Skin epidermis (tissue), 12 donors: ENCODE results near the gene ME3.

Source experiments
- H3K27ac ChIP-seq, 21 experiments: fragments of 200-600 bp; sonication (generic) in 11 of 21; one replicate each; pipeline ENCODE4 v1.5.0; 2020; ENCODE audit warnings: mild to moderate bottlenecking in 3 of 21, inconsistent platforms in 2 of 21, moderate library complexity in 2 of 21
- H3K4me3 ChIP-seq, 7 experiments: fragments of 200-600 bp; sonication (generic) in 2 of 7; one replicate each; pipeline ENCODE4 v1.5.0; 2020; ENCODE audit warnings: inconsistent platforms in 2 of 7, mild to moderate bottlenecking in 2 of 7, moderate library complexity in 1 of 7

The ME3 gene

GRCh38 chr11:86695373-86695772 lies 23.0 kb upstream of the ME3 start:
- no peak overlapping the region for H3K4me3 ChIP-seq
- H3K27ac ChIP-seq: peak overlapping the region in 13 of 21 experiments; percentile 16 to 74 (median 57)

- Histone ChIP-seq H3K27ac (peak overlapping the region in 1 of 21 experiments; percentile 15), H3K4me3 (no peak overlapping the region)
Measured at GRCh38 chr11:86693518-86693917, 21.1 kb upstream of the ME3 start.

- no peak overlapping the region for H3K4me3 ChIP-seq
Measured at GRCh38 chr11:86692746-86693145, 20.3 kb upstream of the ME3 start.

DNA sequence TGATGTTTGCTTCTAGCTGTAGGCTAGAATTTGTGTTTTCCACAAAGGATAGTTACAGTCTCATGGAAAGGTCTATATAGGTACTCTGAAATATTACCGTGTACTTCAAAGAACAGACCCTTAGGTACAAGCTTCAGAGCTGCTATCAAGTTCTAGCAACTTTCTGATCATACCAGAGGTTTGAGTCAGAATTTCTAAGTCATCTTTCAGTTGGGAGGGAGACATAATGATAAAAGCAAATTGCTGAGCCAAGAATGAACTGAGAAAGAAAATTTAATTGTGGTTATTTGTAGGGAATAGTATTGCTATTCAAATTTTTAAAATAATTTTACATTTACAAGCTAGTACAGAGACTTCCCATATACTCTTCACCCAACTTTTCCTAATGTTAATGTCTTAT lies 19.9 kb upstream of the ME3 start:
- Histone ChIP-seq H3K4me3 (no peak overlapping the region), H3K27ac (no peak overlapping the region)

More at GRCh38 chr11:86692746-86693145, 20.3 kb upstream of the ME3 start:
- no peak overlapping the region for H3K27ac ChIP-seq

DNA sequence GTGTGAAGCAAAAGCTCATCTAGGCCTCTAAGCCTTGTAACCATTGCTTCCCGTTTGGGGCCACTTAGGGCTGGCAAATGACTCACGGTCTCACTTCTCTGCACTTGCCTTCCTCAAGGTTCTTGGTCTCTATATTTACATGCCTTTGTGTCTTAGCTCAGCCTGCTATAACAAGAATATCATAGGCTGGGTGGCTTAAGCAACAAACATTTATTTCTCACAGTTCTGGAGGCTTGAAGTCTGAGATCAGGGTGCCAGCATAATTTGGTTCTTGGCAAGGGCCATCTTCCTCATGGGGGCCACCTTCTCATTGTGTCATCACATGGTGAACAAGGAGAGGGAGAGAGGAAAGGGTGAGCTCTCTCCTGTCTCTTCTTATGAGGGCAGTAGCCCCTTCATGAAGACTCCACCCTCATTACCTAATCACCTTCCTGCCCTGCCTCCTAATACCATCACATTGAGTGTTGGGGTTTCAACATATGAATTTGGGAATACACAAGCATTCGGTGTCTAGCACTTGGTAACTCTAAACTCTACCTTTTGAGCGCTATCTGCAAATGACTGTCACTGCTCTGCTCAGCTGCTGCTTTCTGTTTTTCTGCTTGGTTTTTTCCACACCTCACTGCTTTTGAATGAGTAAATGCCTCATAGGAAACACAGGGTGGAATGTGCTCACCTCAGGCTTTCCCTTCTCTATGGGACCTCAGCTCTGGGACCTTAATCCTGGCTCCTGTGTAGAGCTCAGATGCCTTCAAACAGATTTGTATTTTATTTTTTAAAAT lies 16.2 kb upstream of the ME3 start:
- peak overlapping the region in 2 of 21 experiments; percentile 18 to 45 for H3K27ac ChIP-seq
- H3K4me3 ChIP-seq: no peak overlapping the region

GRCh38 chr11:86687185-86687778 lies 14.9 kb upstream of the ME3 start:
- Histone ChIP-seq H3K27ac (peak overlapping the region in 3 of 21 experiments; percentile 26 to 57 (median 36)), H3K4me3 (no peak overlapping the region)

DNA sequence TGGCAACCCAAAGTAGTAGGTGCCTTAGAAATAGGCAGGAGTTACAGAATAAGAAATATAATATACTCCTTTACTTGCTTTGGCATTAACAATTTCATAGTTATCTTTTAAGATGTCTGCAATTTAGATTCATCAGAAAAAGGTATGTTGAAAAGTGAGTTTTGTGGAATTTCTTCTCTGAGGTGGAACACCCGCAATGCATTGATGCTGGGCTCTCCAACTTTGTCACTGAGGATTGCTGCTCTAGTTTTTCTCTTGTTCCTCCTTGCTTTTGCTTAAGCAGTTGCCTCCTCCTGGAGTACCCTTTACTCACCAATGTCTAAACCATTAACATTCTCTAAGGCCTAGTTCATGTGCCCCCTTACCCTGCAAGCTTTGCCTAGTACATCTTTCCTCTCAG lies 14.1 kb upstream of the ME3 start:
- no peak overlapping the region for H3K4me3 ChIP-seq
- peak overlapping the region in 3 of 21 experiments; percentile 26 to 57 (median 36) for H3K27ac ChIP-seq

GRCh38 chr11:86681483-86681756 lies 9.0 kb upstream of the ME3 start:
- H3K4me3 ChIP-seq: no peak overlapping the region
- peak overlapping the region in 1 of 21 experiments; percentile 3 for H3K27ac ChIP-seq

- no peak overlapping the region for H3K4me3 ChIP-seq
- H3K27ac ChIP-seq: no peak overlapping the region
Measured at GRCh38 chr11:86680716-86681482, 8.5 kb upstream of the ME3 start.

DNA sequence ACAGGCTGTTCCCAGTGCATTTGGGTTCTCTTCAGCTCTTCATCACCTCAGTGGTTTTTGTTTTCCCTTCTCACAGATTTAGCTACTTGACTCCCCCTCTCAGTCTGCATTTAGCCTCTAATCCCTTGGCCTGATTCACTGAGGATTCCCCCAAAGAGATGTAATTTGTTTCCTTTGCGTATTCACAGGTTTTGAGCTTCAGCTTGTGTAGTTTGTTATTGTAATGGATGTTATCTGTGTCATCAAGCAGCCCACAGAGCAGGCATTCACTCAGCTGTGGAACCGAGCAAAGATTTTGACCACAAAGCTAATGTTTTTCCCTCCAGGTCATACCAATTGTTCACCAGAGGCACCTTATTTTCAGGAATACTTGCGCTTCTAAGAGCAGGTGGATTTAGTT lies 6.4 kb upstream of the ME3 start:
- Histone ChIP-seq H3K4me3 (no peak overlapping the region), H3K27ac (no peak overlapping the region)

DNA sequence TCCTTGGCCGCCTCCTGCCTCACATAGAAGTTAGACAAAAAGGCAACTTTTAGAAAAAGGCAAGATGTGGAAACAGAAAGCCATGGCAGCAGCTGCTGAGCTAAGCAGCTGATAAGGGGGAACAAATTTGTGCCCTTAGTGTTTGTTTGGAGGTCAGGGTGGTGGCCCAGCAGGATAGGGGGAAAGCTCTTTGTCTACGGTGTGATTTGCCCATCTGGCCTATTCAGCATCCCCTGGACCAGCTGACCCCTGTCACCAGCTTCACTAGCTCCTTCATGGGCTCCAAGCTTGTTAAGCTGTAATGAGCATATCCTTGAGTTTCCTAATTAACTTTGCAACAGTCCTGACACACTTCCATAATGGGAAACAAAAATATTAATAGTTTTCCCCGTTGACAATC lies 5.9 kb upstream of the ME3 start:
- Histone ChIP-seq H3K27ac (no peak overlapping the region), H3K4me3 (no peak overlapping the region)

DNA sequence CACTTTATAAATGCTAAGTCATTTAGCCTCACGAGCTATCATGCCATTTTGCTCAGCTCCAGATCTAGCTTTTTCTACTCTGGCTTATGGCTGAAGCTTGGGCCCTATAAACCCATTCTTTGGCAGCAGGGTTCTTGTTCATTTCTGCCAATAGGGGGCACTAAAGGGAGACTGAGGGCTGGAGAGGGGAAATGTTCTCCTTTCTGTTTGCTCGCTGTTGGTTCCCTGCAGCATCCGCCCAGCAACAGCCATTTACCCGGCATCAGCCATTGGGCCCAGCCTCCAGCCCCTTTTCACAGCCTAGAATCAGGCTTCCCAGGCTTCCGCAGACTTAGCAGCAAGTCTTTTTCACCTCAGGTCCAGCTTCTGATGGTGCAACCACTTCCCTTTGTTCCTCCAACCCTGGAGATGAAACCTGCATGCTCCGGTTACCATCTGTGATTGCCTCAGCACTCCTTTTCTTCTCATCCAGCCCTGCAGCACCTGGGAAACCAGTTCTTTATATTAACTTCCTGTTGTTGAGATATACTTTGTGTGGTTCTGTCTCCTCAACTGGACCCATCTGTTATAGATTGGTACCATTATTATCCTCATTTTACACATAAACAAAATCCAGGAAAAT lies 4.2 kb upstream of the ME3 start:
- no peak overlapping the region for H3K4me3 ChIP-seq
- H3K27ac ChIP-seq: no peak overlapping the region

DNA sequence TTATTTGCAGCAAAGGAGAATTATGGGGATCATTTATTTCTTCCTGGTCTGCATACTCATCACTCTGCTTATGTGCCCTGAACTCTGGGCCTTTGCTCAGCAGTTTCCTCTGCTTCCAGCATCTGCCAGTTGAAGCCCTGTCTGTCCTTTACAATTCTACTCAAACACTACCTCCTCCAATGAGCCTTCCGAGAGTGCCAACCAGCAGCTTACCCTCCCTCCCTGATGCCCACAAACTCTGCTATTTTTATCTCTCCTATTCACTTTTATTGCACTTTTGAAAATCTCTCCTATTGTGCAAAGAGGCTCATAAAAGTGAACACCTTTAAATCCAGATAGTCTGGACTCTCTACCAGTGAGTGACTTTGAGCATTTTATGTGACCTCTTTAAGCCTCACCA lies 3.6 kb upstream of the ME3 start:
- H3K27ac ChIP-seq: no peak overlapping the region
- no peak overlapping the region for H3K4me3 ChIP-seq

GRCh38 chr11:86675017-86675416 lies 2.6 kb upstream of the ME3 start:
- no peak overlapping the region for H3K4me3 ChIP-seq
- no peak overlapping the region for H3K27ac ChIP-seq

DNA sequence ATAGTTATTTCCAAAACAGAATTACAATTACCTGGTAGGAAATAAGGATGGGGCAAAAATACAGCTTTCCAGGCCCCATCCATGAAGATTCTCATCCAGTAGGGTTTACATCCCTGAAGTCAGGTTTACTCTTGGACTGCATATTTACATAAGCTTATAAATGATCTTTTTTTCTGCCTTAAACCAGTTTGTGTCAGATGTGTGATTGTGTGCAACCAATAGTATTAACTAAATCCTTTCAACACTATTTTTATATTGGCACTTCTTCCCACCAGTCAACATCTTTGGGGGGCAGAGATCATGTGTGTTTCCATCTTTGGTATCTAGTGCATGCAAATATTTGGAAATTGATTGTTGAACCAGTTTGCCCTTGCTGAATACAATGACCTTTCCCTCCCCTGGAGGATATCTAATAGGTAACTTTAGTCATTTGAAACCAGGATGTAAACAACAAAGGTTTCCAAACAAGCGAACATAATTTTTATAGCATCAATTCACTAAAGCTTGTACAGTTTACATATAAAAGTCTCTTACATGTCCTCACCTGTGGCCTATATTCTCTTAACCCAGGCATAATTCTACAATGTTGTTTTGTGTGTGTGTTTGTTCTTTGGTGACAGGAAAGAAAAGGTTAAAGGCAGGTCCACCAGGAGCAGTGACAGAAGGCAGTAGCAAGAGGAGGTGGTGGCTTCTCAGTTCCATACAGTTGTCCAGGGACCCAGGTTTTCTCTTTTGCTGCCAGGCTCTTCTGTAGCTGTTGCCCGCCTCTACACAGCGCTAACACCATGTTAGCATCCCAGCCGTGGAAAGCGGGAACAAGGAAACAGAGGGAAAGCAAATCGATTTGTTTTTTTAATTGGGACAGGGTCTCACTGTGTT lies 1.7 kb upstream of the ME3 start:
- Histone ChIP-seq H3K27ac (no peak overlapping the region), H3K4me3 (no peak overlapping the region)

DNA sequence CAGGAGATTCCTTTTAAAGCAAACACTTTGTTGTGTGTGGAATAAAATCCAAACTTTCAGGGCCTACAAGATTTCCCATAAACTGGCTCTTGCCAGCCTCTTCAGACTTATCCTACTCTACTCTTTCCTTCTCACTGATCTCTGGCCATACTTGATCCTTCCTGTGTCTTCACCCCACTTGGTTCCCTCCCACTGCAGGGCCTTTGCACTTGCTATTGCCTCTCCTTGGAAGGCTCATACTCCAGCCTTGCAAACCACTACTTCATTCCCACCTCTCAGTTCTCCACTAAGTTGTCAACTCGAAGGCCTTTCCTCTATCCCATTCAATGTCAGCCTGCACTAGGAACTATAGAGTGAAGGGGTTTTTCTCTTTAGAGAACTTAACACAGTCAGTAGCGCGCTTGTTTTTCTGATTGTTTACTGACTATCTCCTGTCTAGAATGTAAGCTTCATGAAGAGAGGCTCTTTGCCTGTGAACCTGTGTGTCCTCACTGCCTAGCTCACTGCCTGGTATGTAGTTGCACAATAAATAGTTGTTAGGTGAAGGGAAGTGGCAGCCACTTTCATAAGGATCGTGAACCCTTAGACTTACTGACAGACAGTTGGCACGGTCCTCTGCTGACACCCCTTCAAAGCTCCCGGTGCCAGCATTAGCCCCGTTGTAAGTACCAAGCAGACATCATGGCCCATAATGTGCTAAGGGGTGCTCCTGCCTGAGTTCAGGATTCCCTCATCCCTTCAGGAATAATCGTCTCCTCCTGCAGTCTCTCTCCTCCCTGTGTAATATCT lies 833 bp upstream of the ME3 start:
- Histone ChIP-seq H3K27ac (peak overlapping the region in 2 of 21 experiments; percentile 94 to 95), H3K4me3 (no peak overlapping the region)

- Histone ChIP-seq H3K4me3 (peak overlapping the region; percentile 53 to 75 (median 63)), H3K27ac (peak overlapping the region; percentile 70 to 96 (median 83))
Measured at GRCh38 chr11:86671531-86672006, 847 bp downstream of the ME3 start.

- peak overlapping the region in 16 of 21 experiments; percentile 72 to 95 (median 88) for H3K27ac ChIP-seq
- peak overlapping the region in 5 of 7 experiments; percentile 53 to 68 (median 63) for H3K4me3 ChIP-seq
Measured at GRCh38 chr11:86670911-86671310, 1.5 kb downstream of the ME3 start.
